KOPT-K1 (cell line): Measurements from ENCODE around the gene PIP5K1A.
A peak's percentile ranks its signal among the peaks of the same experiment; 100 is the strongest.

ENCODE experiments used
- H3K27ac ChIP-seq: fragments of 200-600 bp; sonication (generic); 2 replicates; pipeline ENCODE4 v1.5.1; 2016; ENCODE audit warnings: antibody characterized with exemption, mild to moderate bottlenecking, low read depth, low read length; ENCODE audit not compliant: poor library complexity, severe bottlenecking
- H3K36me3 ChIP-seq: fragments of 200-600 bp; sonication (generic); 2 replicates; pipeline ENCODE4 v1.5.1; 2017; ENCODE audit warnings: antibody characterized with exemption, mild to moderate bottlenecking, low read length, moderate library complexity; ENCODE audit not compliant: insufficient read depth
- H3K9me3 ChIP-seq: fragments of 200-600 bp; sonication (generic); 2 replicates; pipeline ENCODE4 v1.5.1; 2017; ENCODE audit warnings: antibody characterized with exemption, low read length, mild to moderate bottlenecking; ENCODE audit not compliant: insufficient read depth, poor library complexity, severe bottlenecking

The PIP5K1A gene

DNA sequence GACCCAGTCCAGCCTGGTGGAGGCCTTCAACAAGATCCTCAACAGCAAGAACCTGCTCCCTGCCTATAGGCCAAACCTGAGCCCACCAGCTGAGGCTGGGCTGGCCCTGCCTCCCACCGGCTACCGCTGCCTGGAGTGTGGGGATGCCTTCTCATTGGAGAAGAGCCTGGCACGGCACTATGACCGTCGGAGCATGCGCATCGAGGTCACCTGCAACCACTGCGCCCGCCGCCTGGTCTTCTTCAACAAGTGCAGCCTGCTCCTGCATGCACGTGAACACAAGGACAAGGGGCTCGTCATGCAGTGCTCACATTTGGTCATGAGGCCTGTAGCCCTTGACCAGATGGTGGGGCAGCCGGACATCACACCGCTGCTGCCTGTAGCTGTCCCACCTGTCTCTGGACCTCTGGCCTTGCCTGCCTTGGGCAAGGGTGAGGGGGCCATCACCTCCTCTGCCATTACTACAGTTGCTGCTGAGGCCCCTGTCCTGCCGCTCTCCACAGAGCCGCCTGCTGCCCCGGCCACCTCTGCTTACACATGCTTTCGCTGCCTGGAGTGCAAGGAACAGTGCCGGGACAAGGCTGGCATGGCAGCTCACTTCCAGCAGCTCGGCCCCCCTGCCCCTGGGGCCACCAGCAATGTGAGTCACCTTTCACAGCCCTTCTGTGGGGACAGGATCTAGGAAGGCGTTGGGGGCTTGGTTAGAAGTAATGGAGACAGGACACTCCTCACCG lies 89.6 kb downstream of the PIP5K1A start:
- Histone ChIP-seq H3K27ac (no peak overlapping the region), H3K9me3 (no peaks in the 10 kb centered on the region), H3K36me3 (peaks cover 73% of the 10 kb centered on the region)

DNA sequence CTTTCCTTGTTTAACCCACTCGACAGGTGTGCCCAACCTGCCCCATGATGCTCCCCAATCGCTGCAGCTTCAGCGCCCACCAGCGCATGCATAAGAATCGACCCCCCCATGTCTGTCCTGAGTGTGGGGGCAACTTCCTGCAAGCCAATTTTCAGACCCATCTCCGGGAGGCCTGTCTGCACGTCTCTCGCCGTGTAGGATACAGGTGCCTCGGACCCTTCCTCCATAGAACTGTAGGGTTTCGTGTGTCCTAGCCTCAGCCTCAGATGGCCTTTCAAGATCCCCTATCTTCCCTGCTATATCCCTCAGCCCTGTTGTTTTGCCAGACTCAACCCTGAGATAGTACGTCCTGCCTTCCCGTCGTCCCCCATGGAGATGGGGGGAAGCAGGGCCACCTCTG lies 90.2 kb downstream of the PIP5K1A start:
- peaks cover 79% of the 10 kb centered on the region for H3K36me3 ChIP-seq
- peak overlapping the region; percentile 11 for H3K27ac ChIP-seq

DNA sequence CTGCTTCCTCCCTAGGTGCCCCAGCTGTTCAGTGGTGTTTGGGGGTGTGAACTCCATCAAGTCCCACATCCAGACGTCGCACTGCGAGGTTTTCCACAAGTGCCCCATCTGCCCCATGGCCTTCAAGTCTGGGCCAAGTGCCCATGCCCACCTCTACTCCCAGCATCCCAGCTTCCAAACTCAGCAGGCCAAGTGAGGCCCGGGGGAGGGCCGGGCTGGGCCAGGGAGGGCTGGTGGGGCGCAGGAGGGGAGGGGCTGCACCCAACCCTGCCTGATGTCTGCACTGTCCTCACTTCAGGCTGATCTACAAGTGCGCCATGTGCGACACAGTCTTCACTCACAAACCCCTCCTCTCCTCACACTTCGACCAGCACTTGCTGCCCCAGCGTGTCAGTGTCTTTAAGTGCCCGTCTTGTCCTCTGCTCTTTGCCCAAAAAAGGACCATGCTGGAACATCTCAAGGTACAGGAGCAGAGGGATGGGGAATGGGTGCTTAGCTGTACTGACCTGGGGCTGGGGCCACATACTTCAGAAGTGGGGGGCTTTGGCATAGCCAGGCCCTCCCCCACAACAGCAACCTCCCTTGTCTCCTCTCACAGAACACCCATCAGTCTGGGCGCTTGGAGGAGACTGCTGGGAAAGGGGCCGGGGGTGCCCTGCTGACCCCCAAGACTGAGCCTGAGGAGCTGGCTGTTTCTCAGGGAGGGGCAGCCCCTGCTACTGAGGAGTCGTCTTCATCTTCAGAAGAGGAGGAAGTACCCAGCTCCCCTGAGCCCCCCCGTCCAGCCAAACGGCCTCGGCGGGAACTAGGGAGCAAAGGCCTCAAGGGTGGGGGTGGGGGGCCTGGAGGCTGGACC lies 91.0 kb downstream of the PIP5K1A start:
- H3K9me3 ChIP-seq, result no peaks in the 10 kb centered on the region
- peak overlapping the region; percentile 11 for H3K27ac ChIP-seq
- peaks cover 87% of the 10 kb centered on the region for H3K36me3 ChIP-seq

More for the DNA sequence above, 90.2 kb downstream of the PIP5K1A start:
- H3K9me3 ChIP-seq, result no peaks in the 10 kb centered on the region

- H3K36me3 ChIP-seq, result peaks cover 90% of the 10 kb centered on the region
- peak overlapping the region; percentile 36 for H3K27ac ChIP-seq
- no peaks in the 10 kb centered on the region for H3K9me3 ChIP-seq
Measured at GRCh38 chr1:151289991-151290708, 91.8 kb downstream of the PIP5K1A start.

DNA sequence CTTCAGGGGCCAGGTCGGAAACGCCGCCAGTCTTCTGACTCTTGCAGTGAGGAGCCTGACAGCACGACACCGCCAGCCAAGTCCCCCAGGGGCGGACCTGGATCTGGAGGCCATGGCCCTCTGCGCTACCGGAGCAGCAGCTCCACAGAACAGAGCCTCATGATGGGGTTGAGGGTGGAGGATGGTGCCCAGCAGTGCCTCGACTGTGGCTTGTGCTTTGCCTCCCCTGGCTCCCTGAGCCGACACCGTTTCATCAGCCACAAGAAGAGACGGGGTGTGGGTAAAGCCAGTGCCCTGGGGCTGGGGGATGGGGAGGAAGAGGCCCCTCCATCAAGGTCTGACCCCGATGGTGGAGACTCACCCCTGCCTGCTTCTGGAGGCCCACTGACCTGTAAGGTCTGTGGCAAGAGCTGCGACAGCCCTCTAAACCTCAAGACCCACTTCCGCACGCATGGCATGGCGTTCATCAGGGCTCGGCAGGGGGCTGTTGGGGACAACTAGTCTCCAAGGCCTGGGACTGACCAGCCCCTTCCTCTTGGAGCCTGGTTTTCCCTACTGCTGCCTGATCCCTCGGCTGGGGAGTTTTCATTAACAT lies 92.5 kb downstream of the PIP5K1A start:
- Histone ChIP-seq H3K9me3 (no peaks in the 10 kb centered on the region), H3K36me3 (peaks cover 92% of the 10 kb centered on the region), H3K27ac (peak overlapping the region; percentile 36)

- H3K36me3 ChIP-seq, result peaks cover 92% of the 10 kb centered on the region
- peak overlapping the region; percentile 73 for H3K27ac ChIP-seq
Measured at GRCh38 chr1:151292207-151293030, 94.1 kb downstream of the PIP5K1A start.

GRCh38 chr1:151293093-151293492 lies 94.7 kb downstream of the PIP5K1A start:
- H3K27ac ChIP-seq, result peak overlapping the region; percentile 73
- H3K9me3 ChIP-seq, result no peaks in the 10 kb centered on the region
- H3K36me3 ChIP-seq, result peaks cover 92% of the 10 kb centered on the region

More at GRCh38 chr1:151292207-151293030, 94.1 kb downstream of the PIP5K1A start:
- H3K9me3 ChIP-seq, result no peaks in the 10 kb centered on the region

- no peak overlapping the region for H3K27ac ChIP-seq
- H3K9me3 ChIP-seq, result no peaks in the 10 kb centered on the region
- peaks cover 92% of the 10 kb centered on the region for H3K36me3 ChIP-seq
Measured at GRCh38 chr1:151294742-151295462, 96.5 kb downstream of the PIP5K1A start.
